ENCODE measurements around the gene ITGA8. TPM values are rescaled to one million over a fixed set of nuclear protein-coding genes. Genes with fewer than 3 reads are reported as not detected.
A peak's percentile ranks its signal among the peaks of the same experiment; 100 is the strongest.

The ITGA8 gene
- total and polyA plus RNA-seq, 2 of the 4 experiments (the other 2 are of a cell fraction): under 0.01 to 0.02 TPM

DNA sequence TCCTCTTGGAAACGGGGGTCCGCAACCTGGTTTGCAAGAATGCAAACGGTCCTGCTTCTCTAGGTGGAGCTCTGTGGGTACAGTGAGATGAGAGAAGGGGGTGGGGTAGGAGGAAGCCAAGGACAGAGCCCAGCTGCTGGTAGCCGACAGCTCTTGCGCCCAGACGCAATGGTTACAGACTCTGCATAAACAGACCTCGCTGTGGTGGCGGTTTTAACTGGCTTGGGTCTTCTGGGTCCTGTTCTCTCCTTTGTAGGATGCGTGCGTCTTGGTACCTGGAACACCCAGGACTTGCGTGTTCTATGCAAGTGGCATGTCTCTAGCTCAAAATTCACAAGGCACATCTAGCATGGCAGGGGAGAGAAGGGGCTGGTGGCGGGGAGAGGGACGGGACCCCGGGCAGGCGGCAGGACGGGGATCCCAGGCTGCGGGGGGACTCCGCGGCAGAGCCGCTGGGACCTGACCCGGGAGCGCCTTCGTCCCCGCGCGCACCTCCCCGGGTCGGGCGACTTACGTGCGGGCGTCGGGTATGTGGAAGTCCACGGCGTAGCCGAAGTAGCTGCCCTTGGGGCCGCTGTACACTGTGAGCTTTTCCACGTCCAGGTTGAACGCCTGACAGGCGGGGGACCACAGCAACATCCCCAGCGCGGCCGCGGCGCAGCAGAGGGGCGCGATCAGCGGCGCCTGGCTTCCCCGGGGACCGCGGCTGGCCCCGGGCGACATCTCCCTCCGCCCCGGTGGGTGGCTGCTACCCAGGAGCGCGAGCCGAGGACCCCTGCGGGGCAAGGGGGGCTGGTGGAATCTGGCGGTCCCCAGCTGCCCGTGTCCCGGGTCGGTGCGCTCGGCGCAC lies 448 bp downstream of the ITGA8 start:
- Histone ChIP-seq H4K5ac (ENCODE audit: low read depth, low read length) (no peak overlapping the region), H3K27ac (ENCODE audit: insufficient read depth, low read length) (no peak overlapping the region), H2BK20ac (ENCODE audit: low read depth, low read length) (no peak overlapping the region), H3K9me1 (ENCODE audit: insufficient read depth, low read length) (no peaks in the 10 kb centered on the region), H3K36me3 (ENCODE audit: control insufficient read depth, insufficient read depth, low read length) (no peaks in the 10 kb centered on the region), H3K14ac (replicated peaks; ENCODE audit: low read depth, low read length) (no peak overlapping the region; the same call in 1 of the 2 replicates), H2AK5ac (ENCODE audit: low read depth, low read length) (no peak overlapping the region), H3K4me3 (ENCODE audit: insufficient read depth, low read depth, low read length) (peak overlapping the region; percentile 24; the same call in 1 of the 2 replicates), H4K20me1 (ENCODE audit: insufficient read depth, low read length) (no peaks in the 10 kb centered on the region), H2BK120ac (ENCODE audit: low read depth, low read length) (0 out of 2 replicates have a peak overlapping the region, but pooled peaks have one; percentile 8), H2AK9ac (replicated peaks; ENCODE audit: low read depth, low read length, poor library complexity) (peak overlapping the region; percentile 75), H2AFZ (replicated peaks; ENCODE audit: low read length, poor library complexity) (peak overlapping the region; percentile 71), H3K4ac (ENCODE audit: low read depth, low read length) (peak overlapping the region; percentile 48), H2BK5ac (ENCODE audit: low read depth, low read length, poor library complexity, severe bottlenecking) (no peak overlapping the region), H3K4me2 (ENCODE audit: low read depth, low read length) (peak overlapping the region; percentile 71), H4K91ac (ENCODE audit: insufficient read depth, low read depth, low read length) (no peak overlapping the region), H3K56ac (ENCODE audit: extremely low read depth, insufficient read depth, low read length) (no peak overlapping the region), H3K79me1 (ENCODE audit: low read depth in 1 of 2, low read length in 2 of 2) (no peaks in the 10 kb centered on the region), H2BK15ac (ENCODE audit: low read depth, low read length) (no peak overlapping the region), H3K23ac (ENCODE audit: low read depth, low read length) (no peak overlapping the region), H3K9ac (ENCODE audit: low read depth, low read length) (no peak overlapping the region), H3K27me3 (ENCODE audit: control insufficient read depth, insufficient read depth, low read length) (peaks cover 43% of the 10 kb centered on the region), H3K9me3 (ENCODE audit: control insufficient read depth, insufficient read depth, low read length) (no peaks in the 10 kb centered on the region), H3K4me1 (ENCODE audit: control insufficient read depth, insufficient read depth, low read length) (no peaks in the 10 kb centered on the region), H4K8ac (ENCODE audit: low read depth in 2 of 2, low read length in 2 of 2) (no peak overlapping the region), H3K18ac (ENCODE audit: low read depth, low read length) (no peak overlapping the region)
- BruUV-seq (replicated peaks): no TSS peak
- intact Hi-C loops (cut with micrococcal nuclease) (no loop called here), in situ Hi-C loops (cut with MboI; ENCODE audit: low sequenced_read_pairs) (no loop called here), dilution Hi-C loops (cut with HindIII; ENCODE audit: low sequenced_read_pairs, unreplicated experiment) (no loop called here)
- 0% methylated on average over 23 of the region's 67 CpGs; no CpG with 5 or more reads in 1 of the 2 experiments for WGBS, 2 experiments (ENCODE audit: extremely low coverage in 2 of 2, insufficient read length in 1 of 2)
- POLR2A ChIA-PET (ENCODE audit: unreplicated experiment): no interaction called here
- ATAC-seq (ENCODE audit: low read depth): peak; percentile 27
- no peak for DNase-seq
- CTCF ChIA-PET: interaction anchor here (0.6 to 4.1 kb wide), 18 partner anchors 8 to 291 kb away, joined by 3 to 28 read pairs (median 4); no protein-coding TSS in a partner anchor
- TF ChIP-seq CHD1 (IDR thresholded peaks at IDR 0.05; ENCODE audit: low read depth, low read length) (no peak), CTCF (conservative IDR thresholded peaks at IDR 0.05; ENCODE audit: low read depth, low read length) (no peak), MXI1 (IDR thresholded peaks at IDR 0.05; ENCODE audit: borderline replicate concordance, low read depth, low read length) (no peak), MAFK (IDR thresholded peaks at IDR 0.05; ENCODE audit: low read depth, low read length) (no peak), RFX5 (IDR thresholded peaks at IDR 0.05; ENCODE audit: low read depth, low read length) (no peak), USF2 (IDR thresholded peaks at IDR 0.05; ENCODE audit: low read depth, low read length) (no peak), NFE2L2 (IDR thresholded peaks at IDR 0.05; ENCODE audit: low read depth, low read length) (no peak), CEBPB (IDR thresholded peaks at IDR 0.05; ENCODE audit: low read depth, low read length) (no peak), ELK1 (IDR thresholded peaks at IDR 0.05; ENCODE audit: borderline replicate concordance, low read depth, low read length) (no peak), POLR2A (IDR thresholded peaks at IDR 0.05; ENCODE audit: low read depth, low read length) (no peak), RAD21 (IDR thresholded peaks at IDR 0.05; ENCODE audit: low read length) (no peak), MAZ (IDR thresholded peaks at IDR 0.05; ENCODE audit: borderline replicate concordance, low read depth, low read length) (no peak), SMC3 (IDR thresholded peaks at IDR 0.05; ENCODE audit: low read depth, low read length) (no peak), RCOR1 (IDR thresholded peaks at IDR 0.05; ENCODE audit: insufficient replicate concordance, low read length) (no peak)
